NB4 (cell line): Measurements from ENCODE around the gene MLC1.

Experiments
- DNase-seq: peaks from one replicate; pipeline ENCODE4 v3.0.0; 2010; ENCODE audit warnings: low read depth
- H3K4me3 ChIP-seq: one replicate; pipeline ENCODE4 v1.5.1; 2011; ENCODE audit warnings: mild to moderate bottlenecking, low read depth, low read length, moderate library complexity
- CTCF ChIP-seq: IDR thresholded peaks from one replicate; pipeline ENCODE4 v1.5.1; 2012; ENCODE audit warnings: low read depth, low read length
- MAX ChIP-seq: IDR thresholded peaks from 2 replicates; pipeline ENCODE4 v1.6.1; 2011; ENCODE audit warnings: low read depth, low read length
- MYC ChIP-seq: IDR thresholded peaks from 2 replicates; pipeline ENCODE4 v1.6.1; 2011; ENCODE audit warnings: low read depth, low read length
- POLR2A ChIP-seq: IDR thresholded peaks from 2 replicates; pipeline ENCODE4 v1.6.1; 2011; ENCODE audit warnings: mild to moderate bottlenecking; ENCODE audit not compliant: insufficient read length; ENCODE audit errors: extremely low read depth

Gene MLC1

GRCh38 chr22:50083462-50084079 is 1.7 kb downstream of the MLC1 start:
- H3K4me3 ChIP-seq = no peak overlapping the region
- TF ChIP-seq MAX (no peak), MYC (no peak), CTCF (no peak), POLR2A (no peak)
- peak; percentile 48 for DNase-seq

- peak; percentile 54 for DNase-seq
- H3K4me3 ChIP-seq = no peak overlapping the region
- TF ChIP-seq POLR2A = no peak
- TF ChIP-seq CTCF = no peak
- TF ChIP-seq MAX = no peak
- TF ChIP-seq MYC = no peak
Measured at GRCh38 chr22:50082961-50083461, 2.2 kb downstream of the MLC1 start.

GRCh38 chr22:50082197-50082715 is 3.0 kb downstream of the MLC1 start:
- no peak for DNase-seq
- no peak for TF ChIP-seq MYC
- TF ChIP-seq POLR2A = no peak
- no peak for TF ChIP-seq CTCF
- no peak for TF ChIP-seq MAX
- no peak overlapping the region for H3K4me3 ChIP-seq

- no peak for DNase-seq
- H3K4me3 ChIP-seq = no peak overlapping the region
- TF ChIP-seq POLR2A = no peak
- no peak for TF ChIP-seq MYC
- TF ChIP-seq CTCF = no peak
- no peak for TF ChIP-seq MAX
Measured at GRCh38 chr22:50081426-50082196, 3.6 kb downstream of the MLC1 start.

- no peak for DNase-seq
Measured at GRCh38 chr22:50080077-50080465, 5.2 kb downstream of the MLC1 start.

More at GRCh38 chr22:50080077-50080465, 5.2 kb downstream of the MLC1 start:
- no peak overlapping the region for H3K4me3 ChIP-seq
- TF ChIP-seq CTCF (no peak), MAX (no peak), MYC (no peak), POLR2A (no peak)
